GM12878 (cell line): ENCODE data around the gene THRB. TPM values are rescaled to one million over a fixed set of nuclear protein-coding genes. Genes with fewer than 3 reads are reported as not detected.

Source experiments
- ATAC-seq: fragments of 200-7000 bp; cut with Tn5 transposase; 3 replicates; pipeline ENCODE4 v1.9.1; 2020; ENCODE audit warnings: mild to moderate bottlenecking, moderate library complexity
- BruUV-seq: library from RNA; stranded (reverse); fragments of 400-500 nt; replicated peaks from 2 replicates; lab custom pipeline; 2021; lab: Mats Ljungman, UMichigan
- CTCF ChIA-PET: fragments of 300-600 bp; sonication (Branson Sonifier 250); formaldehyde crosslinking; extraction: SDS; loops from one replicate; lab custom pipeline; 2021; ENCODE audit warnings: inconsistent platforms; lab: Yijun Ruan, JAX
- POLR2A ChIA-PET: fragments of 350-600 bp; formaldehyde crosslinking; extraction: SDS; loops from one replicate; lab custom pipeline; 2021; ENCODE audit warnings: inconsistent platforms; lab: Charles Lee
- RAD21 ChIA-PET: fragments of 300-600 bp; sonication (Branson Sonifier 250); formaldehyde crosslinking; loops from one replicate; lab custom pipeline; 2023; ENCODE audit warnings: antibody characterized with exemption; ENCODE audit not compliant: unreplicated experiment; lab: Charles Lee
- SMC1A ChIA-PET: fragments of 300-600 bp; sonication (Branson Sonifier 250); formaldehyde crosslinking; loops from one replicate; lab custom pipeline; 2023; ENCODE audit not compliant: unreplicated experiment, uncharacterized antibody; lab: Charles Lee
- DNase-seq: peaks from one replicate; pipeline ENCODE4 v3.0.0-alpha.2; 2011; ENCODE audit warnings: low read depth, low spot score
- FAIRE-seq: peaks from 3 replicates; lab custom pipeline; 2011; peaks lifted over from hg19 to GRCh38; lab: Jason Lieb, UNC
- H2AFZ ChIP-seq: 2 replicates; pipeline ENCODE4 v1.6.0; 2011; ENCODE audit warnings: low read depth, low read length, control low read depth; ENCODE audit not compliant: control insufficient read depth
- H3K27ac ChIP-seq: 2 replicates; pipeline ENCODE4 v1.5.1; 2011; ENCODE audit warnings: control low read depth; ENCODE audit not compliant: control insufficient read depth, insufficient read depth
- H3K27me3 ChIP-seq, 2 experiments: replicated peaks in 1 of 2; 2 replicates each; pipeline versions ENCODE4 v1.6.0 to v1.6.1; 2011; ENCODE audit warnings: low read length in 1 of 2; ENCODE audit not compliant: control insufficient read depth in 2 of 2, insufficient read depth in 2 of 2
- H3K36me3 ChIP-seq, 2 experiments: 2 replicates each; pipeline ENCODE4 v1.5.1; 2011; ENCODE audit warnings: low read length in 1 of 2; ENCODE audit not compliant: control insufficient read depth in 2 of 2, insufficient read depth in 2 of 2
- H3K4me1 ChIP-seq: 2 replicates; pipeline ENCODE4 v1.6.1; 2011; ENCODE audit warnings: mild to moderate bottlenecking, low read length, moderate library complexity, mixed read lengths; ENCODE audit not compliant: control insufficient read depth, insufficient read depth
- H3K4me2 ChIP-seq: 2 replicates; pipeline ENCODE4 v1.6.0; 2011; ENCODE audit warnings: control low read depth; ENCODE audit not compliant: control insufficient read depth, insufficient read depth
- H3K4me3 ChIP-seq: fragments of 200-600 bp; sonication (generic); 2 replicates; pipeline ENCODE4 v1.5.1; 2016
- H3K79me2 ChIP-seq: 2 replicates; pipeline ENCODE4 v1.6.0; 2011; ENCODE audit warnings: low read length; ENCODE audit not compliant: control insufficient read depth, insufficient read depth
- H3K9ac ChIP-seq: 2 replicates; pipeline ENCODE4 v1.8.0; 2011; ENCODE audit warnings: low read length, control low read depth, mixed read lengths; ENCODE audit not compliant: control insufficient read depth, insufficient read depth
- H3K9me3 ChIP-seq: replicated peaks from 3 replicates; pipeline ENCODE4 v1.5.1; 2011; ENCODE audit warnings: mild to moderate bottlenecking, low read length; ENCODE audit not compliant: control insufficient read depth, insufficient read depth
- H4K20me1 ChIP-seq: 2 replicates; pipeline ENCODE4 v1.6.0; 2011; ENCODE audit not compliant: control insufficient read depth, insufficient read depth
- CEBPZ ChIP-seq: fragments of 150-350 bp; IDR thresholded peaks from 2 replicates; pipeline ENCODE4 v1.6.1; 2016; ENCODE audit warnings: low read depth, low read length
- CHD2 ChIP-seq: IDR thresholded peaks from 2 replicates; pipeline ENCODE4 v1.6.1; 2011; ENCODE audit warnings: low read depth, low read length, improper control_type of control experiment, borderline replicate concordance
- CUX1 ChIP-seq: IDR thresholded peaks from 2 replicates; pipeline ENCODE4 v1.6.1; 2012; ENCODE audit warnings: improper control_type of control experiment, low read depth, low read length; ENCODE audit not compliant: insufficient replicate concordance
- HCFC1 ChIP-seq: fragments of 150-350 bp; IDR thresholded peaks from 2 replicates; pipeline ENCODE4 v1.6.1; 2014; ENCODE audit warnings: low read length
- IRF4 ChIP-seq: IDR thresholded peaks from 2 replicates; pipeline ENCODE4 v1.6.1; 2011; ENCODE audit warnings: low read depth, low read length
- JUNB ChIP-seq: IDR thresholded peaks from 2 replicates; pipeline ENCODE4 v1.6.1; 2016; ENCODE audit warnings: antibody characterized with exemption, mild to moderate bottlenecking
- MAX ChIP-seq: IDR thresholded peaks from 2 replicates; pipeline ENCODE4 v1.6.1; 2012; ENCODE audit warnings: low read depth, low read length, improper control_type of control experiment
- NKRF ChIP-seq: fragments of 450-650 bp; conservative IDR thresholded peaks from 2 replicates; pipeline ENCODE4 v1.6.1; 2017; ENCODE audit warnings: mild to moderate bottlenecking, moderate library complexity
- NRF1 ChIP-seq: conservative IDR thresholded peaks from 2 replicates; pipeline ENCODE4 v1.6.1; 2011; ENCODE audit warnings: mild to moderate bottlenecking, low read depth, low read length, improper control_type of control experiment
- RBBP5 ChIP-seq: fragments of 200-600 bp; sonication (generic); conservative IDR thresholded peaks from 2 replicates; pipeline ENCODE4 v1.6.1; 2016
- RELA ChIP-seq: fragments of 450-650 bp; IDR thresholded peaks from 2 replicates; pipeline ENCODE4 v1.8.0; 2014; ENCODE audit warnings: borderline replicate concordance; ENCODE audit not compliant: partially characterized antibody
- SIN3A ChIP-seq: IDR thresholded peaks from 2 replicates; pipeline ENCODE4 v1.6.1; 2012; ENCODE audit warnings: low read depth, low read length, improper control_type of control experiment
- STAT1 ChIP-seq: fragments of 450-650 bp; conservative IDR thresholded peaks from 2 replicates; pipeline ENCODE4 v1.6.1; 2014; ENCODE audit warnings: antibody characterized with exemption, mild to moderate bottlenecking
- TARDBP ChIP-seq: IDR thresholded peaks from 2 replicates; pipeline ENCODE4 v1.6.1; 2016; ENCODE audit warnings: borderline replicate concordance
- TCF3 ChIP-seq: IDR thresholded peaks from 2 replicates; pipeline ENCODE4 v1.6.1; 2012; ENCODE audit warnings: low read depth, mild to moderate bottlenecking, low read length, borderline replicate concordance; ENCODE audit not compliant: insufficient read depth
- WGBS: methylation state at CpG from one replicate; pipeline ENCODE4 v1.1.6; 2016; ENCODE audit warnings: low lambda C conversion rate; ENCODE audit not compliant: insufficient replicate concordance, insufficient coverage; ENCODE audit errors: missing lambda C conversion rate; 5-methylcytosine and 5-hydroxymethylcytosine counted together
- in situ Hi-C: fragments of 300-500 bp; cut with MboI; formaldehyde crosslinking; loops from 9 replicates; pipeline ENCODE4 v1.14.3; 2018; ENCODE audit warnings: mixed read lengths
- intact Hi-C: fragments of 100-400 bp; cut with micrococcal nuclease; formaldehyde crosslinking; loops from one replicate; pipeline ENCODE4 v1.14.2; 2022; ENCODE audit not compliant: unreplicated experiment
- polyA plus RNA-seq, 11 experiments: library from polyadenylated mRNA; depleted of rRNA in 4 of 11; unstranded in 6 of 11; stranded (reverse) in 5 of 11; fragments of >200 nt; fragmentation: Nextera tagmentation in 4 of 11; fragmentation: Illumina TruSeq in 1 of 11; extraction: Ambion mirVana in 4 of 11; extraction: Trizol in 1 of 11; gene quantifications; 1 replicate in 1 of 11; 2 replicates in 10 of 11; pipeline versions ENCODE4 v1.2.1 to v1.2.3, GENCODE V29; 2011 to 2016; ENCODE audit warnings: inconsistent platforms in 2 of 11, missing spikeins in 2 of 11, low read depth in 1 of 11
- total RNA-seq, 4 experiments: library from RNA; depleted of rRNA in 3 of 4; stranded (reverse); fragments of >200 nt in 3 of 4; fragmentation: Illumina TruSeq in 1 of 4; extraction: Trizol in 1 of 4; gene quantifications; 2 replicates each; pipeline versions ENCODE4 v1.2.1 to v1.2.3, GENCODE V29; 2013 to 2021

Gene THRB
- total and polyA plus RNA-seq, 10 of the 15 experiments (the other 5 are each of a cell fraction or from before 2014, with no cell fraction given): 0.05 TPM; not detected in 9

- Histone ChIP-seq H3K4me3 (no peak overlapping the region), H2AFZ (no peak overlapping the region), H4K20me1 (no peaks in the 10 kb centered on the region), H3K4me1 (no peaks in the 10 kb centered on the region), H3K27ac (no peak overlapping the region), H3K36me3 (no peaks in the 10 kb centered on the region), H3K27me3 (peaks cover 8 to 15% of the 10 kb centered on the region in 2 experiments), H3K9ac (no peak overlapping the region), H3K9me3 (no peaks in the 10 kb centered on the region), H3K4me2 (no peak overlapping the region), H3K79me2 (no peaks in the 10 kb centered on the region)
- BruUV-seq: no TSS peak
- CTCF ChIA-PET: interaction anchor here (1.4 kb wide), 1 partner anchor 159 kb away, joined by 3 read pairs; no protein-coding TSS in a partner anchor
- in situ Hi-C loops: no loop called here
- no peak for DNase-seq
- RAD21 ChIA-PET: no interaction called here
- intact Hi-C loops: no loop called here
- SMC1A ChIA-PET: no interaction called here
- 17% methylated on average over 8 of the region's 8 CpGs for WGBS
- no peak; the same call in 2 of the 3 replicates for ATAC-seq
- FAIRE-seq: no peak
- TF ChIP-seq MAX (no peak), JUNB (no peak), HCFC1 (no peak), TCF3 (no peak), NRF1 (no peak), CEBPZ (no peak), STAT1 (no peak), CUX1 (no peak), NKRF (no peak), RBBP5 (no peak), SIN3A (no peak), RELA (no peak), TARDBP (no peak), IRF4 (no peak), CHD2 (no peak)
- POLR2A ChIA-PET: no interaction called here
Measured at GRCh38 chr3:24520976-24521419, 26.3 kb upstream of the THRB start.
